ENCODE results near the gene EXD3.

- TF ChIP-seq CTCF (IDR thresholded peaks at IDR 0.05) (no peak), RFX5 (IDR thresholded peaks at IDR 0.05; ENCODE audit: low read length) (0 out of 2 replicates have a peak, but pooled peaks have one; percentile 50), ZBTB33 (IDR thresholded peaks at IDR 0.05; ENCODE audit: borderline replicate concordance, low read depth) (no peak), RAD21 (IDR thresholded peaks at IDR 0.05; ENCODE audit: low read length) (no peak), POLR2AphosphoS5 (IDR thresholded peaks at IDR 0.05; ENCODE audit: low read depth, low read length) (0 out of 2 replicates have a peak, but pooled peaks have one; percentile 24), RCOR1 (IDR thresholded peaks at IDR 0.05; ENCODE audit: low read length) (no peak), TEAD4 (IDR thresholded peaks at IDR 0.05; ENCODE audit: borderline replicate concordance, insufficient read depth) (no peak), SIN3A (IDR thresholded peaks at IDR 0.05; ENCODE audit: borderline replicate concordance, low read depth, low read length) (no peak), TCF12 (IDR thresholded peaks at IDR 0.05) (no peak), USF1 (IDR thresholded peaks at IDR 0.05; ENCODE audit: borderline replicate concordance, low read depth) (no peak), REST (IDR thresholded peaks at IDR 0.05; ENCODE audit: low read depth, low read length) (no peak), NRF1 (IDR thresholded peaks at IDR 0.05; ENCODE audit: low read depth, low read length) (no peak)
Measured at GRCh38 chr9:137459152-137459600, 36.2 kb upstream of the EXD3 start, which contains the start of gene NSMF.

Data from SK-N-SH (cell line).